ENCODE data around the gene PIP5K1B.

DNA sequence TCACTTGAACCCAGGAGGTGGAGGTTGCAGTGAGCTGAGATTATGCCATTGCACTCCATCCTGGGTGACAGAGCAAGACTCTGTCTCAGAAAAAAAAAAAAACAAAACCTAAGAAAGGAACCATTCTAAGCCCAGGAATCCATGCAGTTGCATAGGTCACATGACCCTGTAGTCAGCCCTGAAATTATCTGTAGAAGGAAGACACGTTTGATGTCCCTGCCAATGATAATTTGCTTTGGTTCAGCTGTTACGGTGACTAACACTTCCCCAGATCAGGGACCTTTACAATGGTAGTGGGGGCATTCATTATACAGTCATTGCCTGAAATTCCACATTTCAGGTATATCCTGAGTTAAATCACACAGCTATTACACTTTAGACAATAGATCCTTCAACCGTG lies 258.4 kb downstream of the PIP5K1B start:
- no peak for TF ChIP-seq CTCF (conservative IDR thresholded peaks at IDR 0.05; ENCODE audit: low read depth, low read length)
- no peak for TF ChIP-seq EZH2 (IDR thresholded peaks at IDR 0.05; ENCODE audit: low read length, unreplicated experiment)

Data from PC-3 (cell line).